A172 (cell line): ENCODE measurements around the gene GPRC5C. TPM values are rescaled to one million over a fixed set of nuclear protein-coding genes. Genes with fewer than 3 reads are reported as not detected.
"Not testable (repeated sequence)": the region's sequence is repeated elsewhere in the genome, so short reads cannot be mapped to it uniquely, and the experiment has no call there.

Source experiments
- DNase-seq: peaks from one replicate; pipeline ENCODE4 v3.0.0-alpha.2; 2015; ENCODE audit warnings: low spot score
- total RNA-seq: library from RNA; depleted of rRNA; stranded (reverse); fragments of >200 nt; shearing (Covaris generic); gene quantifications from 2 replicates; pipeline ENCODE4 v1.2.3, GENCODE V29; 2014; rRNA removed

The GPRC5C gene
- total RNA-seq = 2.7 and 5.9 TPM in 2 replicates

- DNase-seq = no peak
These were observed at the start of gene GPRC5C for GRCh38 chr17:74431568-74432423. Gene GPRC5C (plus strand): TSS chr17:74432088. CDS start chr17:74439777, 7,689 bp downstream.

GRCh38 chr17:74383141-74383540 is 48.7 kb upstream of the GPRC5C start:
- DNase-seq = no peak

- no peak for DNase-seq
These were observed 46.7 kb upstream of the GPRC5C start for GRCh38 chr17:74385201-74385600.

GRCh38 chr17:74386386-74386785 is 45.5 kb upstream of the GPRC5C start:
- peak; percentile 58 for DNase-seq

GRCh38 chr17:74387365-74388218 is 44.3 kb upstream of the GPRC5C start:
- no peak for DNase-seq

GRCh38 chr17:74389084-74389753 is 42.7 kb upstream of the GPRC5C start:
- no peak for DNase-seq

GRCh38 chr17:74389937-74390679 is 41.8 kb upstream of the GPRC5C start:
- no peak for DNase-seq

GRCh38 chr17:74390680-74391653 is 40.9 kb upstream of the GPRC5C start:
- DNase-seq = no peak

- no peak for DNase-seq
These were observed 40.1 kb upstream of the GPRC5C start for GRCh38 chr17:74391771-74392170.

GRCh38 chr17:74392848-74393247 is 39.0 kb upstream of the GPRC5C start:
- DNase-seq = no peak

- DNase-seq = no peak
These were observed 38.4 kb upstream of the GPRC5C start for GRCh38 chr17:74393346-74393942.

- DNase-seq = no peak
These were observed 37.5 kb upstream of the GPRC5C start for GRCh38 chr17:74394275-74394950.

GRCh38 chr17:74394977-74395376 is 36.9 kb upstream of the GPRC5C start:
- no peak for DNase-seq

GRCh38 chr17:74396567-74396966 is 35.3 kb upstream of the GPRC5C start:
- no peak for DNase-seq

- no peak for DNase-seq
These were observed 29.8 kb upstream of the GPRC5C start for GRCh38 chr17:74402048-74402447.

GRCh38 chr17:74403512-74404137 is 28.3 kb upstream of the GPRC5C start:
- no peak for DNase-seq

GRCh38 chr17:74404218-74404617 is 27.7 kb upstream of the GPRC5C start:
- DNase-seq = no peak

GRCh38 chr17:74404789-74405188 is 27.1 kb upstream of the GPRC5C start:
- DNase-seq = no peak

GRCh38 chr17:74405311-74405710 is 26.6 kb upstream of the GPRC5C start:
- not testable (repeated sequence) for DNase-seq
